Thyroid gland (tissue), 4 donors: ENCODE results near the gene DPP10.

Experiments used
- CTCF ChIP-seq, 6 experiments: fragments of 200-600 bp in 3 of 6; fragments of 450-650 bp in 3 of 6; sonication (generic) in 3 of 6; IDR thresholded peaks; one replicate each; pipeline ENCODE4 v1.5.1; 2016 to 2019; ENCODE audit warnings: antibody characterized with exemption in 6 of 6, mild to moderate bottlenecking in 2 of 6, inconsistent platforms in 1 of 6, moderate library complexity in 1 of 6
- POLR2A ChIP-seq, 2 donors: fragments of 450-650 bp; IDR thresholded peaks; one replicate each; pipeline ENCODE4 v1.6.1; 2017; ENCODE audit warnings: antibody characterized with exemption in 2 of 2, mild to moderate bottlenecking in 2 of 2, moderate library complexity in 1 of 2

GRCh38 chr2:115122701-115123100, 680.3 kb downstream of the DPP10 start:
- TF ChIP-seq CTCF (IDR thresholded peaks at IDR 0.05) (no peak), POLR2A (IDR thresholded peaks at IDR 0.05) (no peak)
